ENCODE results near the gene SLC16A8. TPM values are rescaled to one million over a fixed set of nuclear protein-coding genes. Genes with fewer than 3 reads are reported as not detected.

Gene SLC16A8
- total RNA-seq, 1 donor from 2014 or later = 3.1 TPM

GRCh38 chr22:38062791-38063190 is 21.2 kb downstream of the SLC16A8 start:
- peaks cover 11% of the 10 kb centered on the region for H3K4me1 Mint-ChIP-seq
- Histone ChIP-seq H3F3A (ENCODE audit: low read depth) (no peaks in the 10 kb centered on the region), H3K27ac (no peak overlapping the region), H3K4me2 (no peak overlapping the region), H4K20me1 (ENCODE audit: low read depth) (no peaks in the 10 kb centered on the region), H3K9ac (no peak overlapping the region), H3K9me3 (ENCODE audit: low read depth) (no peaks in the 10 kb centered on the region), H3K4me3 (no peak overlapping the region), H3K36me3 (no peaks in the 10 kb centered on the region), H3K4me1 (peaks cover 4% of the 10 kb centered on the region), H2AFZ (replicated peaks) (no peak overlapping the region), H3K79me2 (ENCODE audit: low read depth) (peaks cover 7% of the 10 kb centered on the region), H3K27me3 (no peaks in the 10 kb centered on the region)
- no peak for TF ChIP-seq EZH2phosphoT487 (IDR thresholded peaks at IDR 0.05)
- TF ChIP-seq EZH2 (IDR thresholded peaks at IDR 0.05) = no peak
- no peak for TF ChIP-seq CTCF (IDR thresholded peaks at IDR 0.05)
- H3K36me3 Mint-ChIP-seq = peaks cover 15% of the 10 kb centered on the region
- H3K9me3 Mint-ChIP-seq = no peaks in the 10 kb centered on the region
- H3K27ac Mint-ChIP-seq = no peak overlapping the region
- H3K4me3 Mint-ChIP-seq = no peak overlapping the region
- H3K27me3 Mint-ChIP-seq (ENCODE audit: insufficient read depth, low read depth) = no peaks in the 10 kb centered on the region
- DNase-seq (ENCODE audit: low spot score) = no peak

- peak; percentile 95 for DNase-seq (ENCODE audit: low spot score)
- H4K20me1 ChIP-seq (ENCODE audit: low read depth) = no peaks in the 10 kb centered on the region
- no peaks in the 10 kb centered on the region for H3K36me3 ChIP-seq
- H2AFZ ChIP-seq (replicated peaks) = peak within 1 kb of the TSS; percentile 99
- TF ChIP-seq CTCF (IDR thresholded peaks at IDR 0.05) (no peak), EZH2 (IDR thresholded peaks at IDR 0.05) (no peak), EZH2phosphoT487 (IDR thresholded peaks at IDR 0.05) (no peak)
- peaks cover 22% of the 10 kb centered on the region for H3K4me1 Mint-ChIP-seq
- H3K27ac ChIP-seq = peak within 1 kb of the TSS; percentile 63
- H3K4me2 ChIP-seq = peak within 1 kb of the TSS; percentile 82
- peak within 1 kb of the TSS; percentile 46 for H3K9ac ChIP-seq
- H3K9me3 Mint-ChIP-seq = no peaks in the 10 kb centered on the region
- H3K27me3 ChIP-seq = peaks cover 5% of the 10 kb centered on the region
- peaks cover 5% of the 10 kb centered on the region for H3K4me1 ChIP-seq
- H3K4me3 ChIP-seq = peak within 1 kb of the TSS; percentile 69
- H3K79me2 ChIP-seq (ENCODE audit: low read depth) = peaks cover 9% of the 10 kb centered on the region
- peak within 1 kb of the TSS; percentile 96 for H3K27ac Mint-ChIP-seq
- peaks cover 13% of the 10 kb centered on the region for H3K36me3 Mint-ChIP-seq
- no peaks in the 10 kb centered on the region for H3K9me3 ChIP-seq (ENCODE audit: low read depth)
- H3K4me3 Mint-ChIP-seq = peak within 1 kb of the TSS; percentile 94
- H3F3A ChIP-seq (ENCODE audit: low read depth) = peaks cover 7% of the 10 kb centered on the region
- peaks cover 6% of the 10 kb centered on the region for H3K27me3 Mint-ChIP-seq (ENCODE audit: insufficient read depth, low read depth)
Observed at GRCh38 chr22:38056969-38057891, 26.8 kb downstream of the SLC16A8 start, which contains the start of gene PICK1. PICK1 (plus strand) TSS chr22:38057404; CDS start chr22:38057810, 406 bp downstream.

GRCh38 chr22:38051900-38052862 is 31.8 kb downstream of the SLC16A8 start:
- Histone ChIP-seq H3K27me3 (peaks cover 13% of the 10 kb centered on the region), H3F3A (ENCODE audit: low read depth) (peaks cover 7% of the 10 kb centered on the region), H3K4me3 (no peak overlapping the region), H3K79me2 (ENCODE audit: low read depth) (no peaks in the 10 kb centered on the region), H4K20me1 (ENCODE audit: low read depth) (no peaks in the 10 kb centered on the region), H3K36me3 (no peaks in the 10 kb centered on the region), H3K4me2 (no peak overlapping the region), H3K4me1 (no peaks in the 10 kb centered on the region), H3K9ac (no peak overlapping the region), H3K9me3 (ENCODE audit: low read depth) (no peaks in the 10 kb centered on the region), H3K27ac (no peak overlapping the region), H2AFZ (replicated peaks) (peak overlapping the region; percentile 35)
- TF ChIP-seq CTCF (IDR thresholded peaks at IDR 0.05) = peak; percentile 89
- no peak for TF ChIP-seq EZH2 (IDR thresholded peaks at IDR 0.05)
- H3K27ac Mint-ChIP-seq = peak overlapping the region; percentile 37
- H3K9me3 Mint-ChIP-seq = no peaks in the 10 kb centered on the region
- H3K4me3 Mint-ChIP-seq = no peak overlapping the region
- peak; percentile 93 for DNase-seq (ENCODE audit: low spot score)
- H3K36me3 Mint-ChIP-seq = no peaks in the 10 kb centered on the region
- peaks cover 23% of the 10 kb centered on the region for H3K4me1 Mint-ChIP-seq
- peaks cover 14% of the 10 kb centered on the region for H3K27me3 Mint-ChIP-seq (ENCODE audit: insufficient read depth, low read depth)
